Measurements from ENCODE around the gene SEMA4D.

Gene SEMA4D

DNA sequence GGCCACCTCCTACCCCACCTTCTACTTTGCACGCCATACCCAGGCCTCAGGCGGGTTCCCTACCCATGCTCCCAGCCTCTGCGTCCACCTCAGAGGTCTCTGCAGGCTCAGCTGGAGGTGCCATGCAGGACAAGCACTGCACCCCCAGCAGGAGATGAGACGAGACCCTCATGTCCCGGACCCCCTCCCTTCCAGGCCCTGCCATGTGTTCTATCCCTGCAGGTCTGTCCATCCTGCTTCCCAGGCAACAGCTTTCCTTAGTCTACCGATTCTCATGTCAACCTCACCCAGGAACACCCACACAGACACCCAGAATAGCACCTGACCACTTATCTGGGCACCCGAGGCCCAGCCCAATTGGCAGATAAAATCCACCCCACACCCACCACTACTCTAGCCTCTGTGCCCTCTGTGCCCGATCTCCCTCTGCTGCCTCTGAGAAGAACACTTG, 52.1 kb downstream of the SEMA4D start:
- TF ChIP-seq, protein P1, sequence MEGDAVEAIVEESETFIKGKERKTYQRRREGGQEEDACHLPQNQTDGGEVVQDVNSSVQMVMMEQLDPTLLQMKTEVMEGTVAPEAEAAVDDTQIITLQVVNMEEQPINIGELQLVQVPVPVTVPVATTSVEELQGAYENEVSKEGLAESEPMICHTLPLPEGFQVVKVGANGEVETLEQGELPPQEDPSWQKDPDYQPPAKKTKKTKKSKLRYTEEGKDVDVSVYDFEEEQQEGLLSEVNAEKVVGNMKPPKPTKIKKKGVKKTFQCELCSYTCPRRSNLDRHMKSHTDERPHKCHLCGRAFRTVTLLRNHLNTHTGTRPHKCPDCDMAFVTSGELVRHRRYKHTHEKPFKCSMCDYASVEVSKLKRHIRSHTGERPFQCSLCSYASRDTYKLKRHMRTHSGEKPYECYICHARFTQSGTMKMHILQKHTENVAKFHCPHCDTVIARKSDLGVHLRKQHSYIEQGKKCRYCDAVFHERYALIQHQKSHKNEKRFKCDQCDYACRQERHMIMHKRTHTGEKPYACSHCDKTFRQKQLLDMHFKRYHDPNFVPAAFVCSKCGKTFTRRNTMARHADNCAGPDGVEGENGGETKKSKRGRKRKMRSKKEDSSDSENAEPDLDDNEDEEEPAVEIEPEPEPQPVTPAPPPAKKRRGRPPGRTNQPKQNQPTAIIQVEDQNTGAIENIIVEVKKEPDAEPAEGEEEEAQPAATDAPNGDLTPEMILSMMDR (IDR thresholded peaks at IDR 0.05; ENCODE audit: control insufficient read depth, insufficient read depth, low read depth, low read length, missing control alignments) = no peak
- H3K4me3 ChIP-seq (ENCODE audit: control insufficient read depth, low read depth, low read length) = no peak overlapping the region
- DNase-seq (ENCODE audit: low read depth) = no peak

DNA sequence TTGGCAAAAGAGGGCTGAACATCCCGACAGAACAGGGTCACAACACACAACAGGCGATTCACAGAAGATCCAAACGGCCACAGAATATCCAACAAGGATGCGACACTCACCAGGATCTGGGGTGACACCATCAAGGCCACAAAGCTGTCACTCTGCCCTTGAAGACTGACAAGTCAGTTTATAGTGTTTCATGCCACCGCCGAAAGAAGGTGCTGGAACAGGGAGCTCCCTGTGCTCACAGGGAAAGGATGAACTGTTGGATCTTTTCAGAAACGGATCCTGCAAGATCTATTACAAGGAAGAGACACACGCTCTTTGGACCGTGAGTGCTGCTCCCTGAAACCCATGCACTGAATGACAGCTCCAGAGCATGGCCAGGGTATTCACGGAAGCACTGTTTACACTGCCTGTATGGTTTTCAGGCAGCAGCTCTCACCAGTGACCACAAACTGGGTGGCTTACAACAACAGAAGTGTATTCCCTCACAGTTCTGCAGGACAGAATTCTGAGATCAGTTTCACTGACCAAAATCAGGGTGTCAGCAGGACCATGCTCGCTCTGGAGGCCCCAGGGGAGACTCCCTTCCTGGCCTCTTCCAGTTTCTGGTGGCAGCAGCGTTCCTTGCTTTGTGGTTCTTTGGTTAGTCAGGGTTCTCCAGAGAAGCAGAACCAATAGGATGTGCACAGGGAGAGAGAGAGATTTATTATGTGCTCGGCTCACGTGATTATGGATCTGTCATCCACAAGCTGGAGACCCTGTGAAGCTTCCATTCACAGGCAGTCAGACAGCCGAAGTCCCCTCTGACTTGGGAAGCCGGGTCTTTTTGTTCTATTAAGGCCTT, 52.8 kb downstream of the SEMA4D start:
- TF ChIP-seq, protein P1 (IDR thresholded peaks at IDR 0.05; ENCODE audit: control insufficient read depth, insufficient read depth, low read depth, low read length, missing control alignments) = no peak
- DNase-seq (ENCODE audit: low read depth) = no peak

DNA sequence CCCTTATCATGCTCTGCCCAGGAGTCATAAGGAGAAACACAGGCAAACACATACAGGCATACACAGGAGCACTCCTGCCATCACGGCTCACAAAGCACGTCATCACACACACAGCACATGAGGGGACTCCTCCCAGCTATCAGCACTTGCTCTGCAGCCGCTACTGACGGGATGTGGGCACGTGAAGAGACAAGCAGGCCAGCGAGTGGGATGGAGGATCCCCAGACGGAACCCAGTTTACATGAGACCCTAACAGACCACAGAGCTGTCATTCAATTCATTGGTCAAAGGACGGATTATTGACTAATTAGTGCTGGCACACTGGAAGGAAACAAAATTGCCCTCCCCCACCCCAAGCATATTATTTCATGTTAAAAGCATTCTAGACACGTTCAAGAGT, 53.6 kb downstream of the SEMA4D start:
- no peak overlapping the region for H3K4me3 ChIP-seq (ENCODE audit: control insufficient read depth, low read depth, low read length)
- DNase-seq (ENCODE audit: low read depth) = no peak
- TF ChIP-seq, protein P1 (IDR thresholded peaks at IDR 0.05; ENCODE audit: control insufficient read depth, insufficient read depth, low read depth, low read length, missing control alignments) = no peak

More for the DNA sequence above, 52.8 kb downstream of the SEMA4D start:
- H3K4me3 ChIP-seq (ENCODE audit: control insufficient read depth, low read depth, low read length) = no peak overlapping the region

DNA sequence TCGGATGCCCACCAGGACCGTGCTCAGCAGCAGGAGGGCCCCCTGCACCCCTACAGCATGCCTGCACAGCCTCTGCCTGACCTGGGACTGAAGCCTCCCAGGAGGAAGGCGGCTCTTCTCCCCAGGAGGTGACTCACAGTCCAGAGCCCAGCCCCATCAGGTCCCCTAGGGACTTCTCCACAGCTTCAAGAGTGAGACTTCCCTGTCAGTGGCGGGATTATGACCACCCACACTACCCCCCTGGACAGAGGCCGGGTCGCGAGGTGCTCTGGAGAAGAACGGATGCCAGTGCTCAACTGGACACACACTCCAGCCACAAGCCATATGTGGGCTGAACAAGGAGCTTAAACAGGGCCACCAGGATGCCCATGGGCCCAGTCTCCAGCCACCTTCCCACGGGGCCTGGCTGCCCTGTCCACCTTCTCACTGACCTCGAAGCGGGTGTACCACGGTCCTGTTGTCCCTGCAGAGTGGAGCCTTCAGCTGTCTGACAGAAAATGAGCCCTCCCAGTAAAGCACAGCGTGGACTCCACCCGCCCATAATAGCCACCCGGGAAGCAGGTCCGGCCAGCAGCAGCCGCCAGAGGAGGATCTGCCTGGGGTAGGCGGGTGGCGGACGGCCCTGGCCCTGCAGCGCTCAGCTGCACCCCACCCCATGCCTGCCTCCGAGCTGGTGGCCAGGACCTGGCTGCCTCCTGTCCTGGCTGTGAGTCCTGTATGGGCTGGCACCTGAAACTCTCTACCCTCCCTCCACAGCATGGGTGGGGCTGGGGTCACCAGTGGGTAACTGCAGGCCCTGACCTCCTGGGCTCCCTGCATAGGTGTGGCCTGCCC, 54.7 kb downstream of the SEMA4D start:
- TF ChIP-seq, protein P1 (IDR thresholded peaks at IDR 0.05; ENCODE audit: control insufficient read depth, insufficient read depth, low read depth, low read length, missing control alignments) = no peak
- no peak for DNase-seq (ENCODE audit: low read depth)
- no peak overlapping the region for H3K4me3 ChIP-seq (ENCODE audit: control insufficient read depth, low read depth, low read length)

DNA sequence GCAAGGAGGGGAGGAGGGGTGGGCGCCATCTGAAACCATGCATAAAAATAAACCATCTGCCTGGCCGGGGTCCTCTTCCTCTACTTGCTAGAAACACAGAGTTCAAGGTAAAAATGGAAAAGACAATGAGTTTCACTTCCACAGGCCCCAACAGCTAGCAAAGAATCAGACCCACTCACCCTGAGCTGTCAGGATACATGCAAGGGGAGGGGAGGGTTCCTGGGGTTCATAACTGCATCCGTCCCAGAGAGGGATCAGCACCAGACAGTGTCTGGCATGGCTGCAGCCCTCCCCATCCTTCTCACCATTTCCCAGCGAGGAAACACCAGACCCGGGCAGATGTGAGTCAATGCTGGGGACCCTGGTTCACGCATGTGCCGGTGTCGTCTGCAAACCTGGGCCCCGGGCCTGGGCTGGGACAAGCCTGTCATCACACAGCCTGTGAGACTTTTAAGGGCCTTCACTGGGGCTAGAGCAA, 55.4 kb downstream of the SEMA4D start:
- no peak overlapping the region for H3K4me3 ChIP-seq (ENCODE audit: control insufficient read depth, low read depth, low read length)
- TF ChIP-seq, protein P1 (IDR thresholded peaks at IDR 0.05; ENCODE audit: control insufficient read depth, insufficient read depth, low read depth, low read length, missing control alignments) = no peak
- DNase-seq (ENCODE audit: low read depth) = no peak

DNA sequence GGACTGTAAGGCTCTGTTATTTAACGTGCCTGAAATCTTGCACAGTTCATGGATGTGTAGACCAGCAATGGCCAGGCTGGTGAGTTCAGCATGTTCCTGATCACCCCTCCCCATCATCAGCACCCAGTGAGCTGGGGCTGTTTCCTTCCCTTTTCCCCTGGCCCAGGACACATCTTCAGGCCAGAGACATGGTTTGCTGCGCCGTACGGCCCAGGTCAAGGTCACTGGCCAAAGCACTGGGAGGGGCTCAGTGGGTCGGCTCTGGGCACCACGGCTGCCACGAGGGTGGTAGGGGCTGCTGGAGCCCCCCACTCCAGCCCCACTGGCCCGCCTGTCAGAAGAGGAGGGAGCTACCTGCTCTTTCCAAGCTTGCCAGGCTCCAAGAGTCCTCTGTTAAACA, 55.9 kb downstream of the SEMA4D start:
- DNase-seq (ENCODE audit: low read depth) = no peak
- TF ChIP-seq, protein P1 (IDR thresholded peaks at IDR 0.05; ENCODE audit: control insufficient read depth, insufficient read depth, low read depth, low read length, missing control alignments) = no peak
- no peak overlapping the region for H3K4me3 ChIP-seq (ENCODE audit: control insufficient read depth, low read depth, low read length)

Measured in AG09309 (cell line).